DMS153 treated with DMSO at 0.1 percent for 48 hours (cell line): Measurements from ENCODE around the gene GARIN6.
"Not testable (repeated sequence)": the region's sequence is repeated elsewhere in the genome, so short reads cannot be mapped to it uniquely, and the experiment has no call there.

Source experiments
- DNase-seq: peaks from one replicate; lab custom pipeline; 2025; ENCODE audit not compliant: unreplicated experiment; lab: John Stamatoyannopoulos, UW

Gene GARIN6

GRCh38 chr12:99647453-99647852 is at the start of gene GARIN6:
TSS of gene GARIN6 (plus strand) at chr12:99647753. CDS start at chr12:99648175, 422 bp downstream.
- no peak for DNase-seq

GRCh38 chr12:99598785-99599184 is 48.8 kb upstream of the GARIN6 start:
- DNase-seq, result no peak

GRCh38 chr12:99600388-99600787 is 47.2 kb upstream of the GARIN6 start:
- DNase-seq, result no peak

GRCh38 chr12:99609455-99610181 is 37.9 kb upstream of the GARIN6 start:
- DNase-seq, result no peak

GRCh38 chr12:99611117-99611516 is 36.4 kb upstream of the GARIN6 start:
- DNase-seq, result no peak

GRCh38 chr12:99611599-99611998 is 36.0 kb upstream of the GARIN6 start:
- no peak for DNase-seq

GRCh38 chr12:99618657-99619056 is 28.9 kb upstream of the GARIN6 start:
- no peak for DNase-seq

GRCh38 chr12:99619389-99620158 is 28.0 kb upstream of the GARIN6 start:
- DNase-seq, result no peak

- DNase-seq, result no peak
These were observed 27.4 kb upstream of the GARIN6 start for GRCh38 chr12:99620159-99620479.

GRCh38 chr12:99624591-99624990 is 23.0 kb upstream of the GARIN6 start:
- not testable (repeated sequence) for DNase-seq

- no peak for DNase-seq
These were observed 20.1 kb upstream of the GARIN6 start for GRCh38 chr12:99627459-99627858.

GRCh38 chr12:99644629-99645028 is 2.9 kb upstream of the GARIN6 start:
- DNase-seq, result no peak

GRCh38 chr12:99648183-99648582 is 630 bp downstream of the GARIN6 start:
- DNase-seq, result no peak

GRCh38 chr12:99649551-99649950 is 2.0 kb downstream of the GARIN6 start:
- DNase-seq, result no peak

GRCh38 chr12:99658671-99659349 is 11.3 kb downstream of the GARIN6 start:
- DNase-seq, result no peak

GRCh38 chr12:99670635-99671034 is 23.1 kb downstream of the GARIN6 start:
- no peak for DNase-seq

GRCh38 chr12:99680276-99680675 is 32.7 kb downstream of the GARIN6 start:
- no peak for DNase-seq

GRCh38 chr12:99686142-99686541 is 38.6 kb downstream of the GARIN6 start:
- no peak for DNase-seq

GRCh38 chr12:99695050-99695449 is 47.5 kb downstream of the GARIN6 start:
- DNase-seq, result no peak
